HG02759 (cell line): ENCODE measurements around the gene PIGV.
A peak's percentile ranks its signal among the peaks of the same experiment; 100 is the strongest.

Experiments used
- ATAC-seq: cut with Tn5 transposase; IDR thresholded peaks from one replicate; pipeline ENCODE4 v1.9.1; 2021; ENCODE audit warnings: mild to moderate bottlenecking, moderate library complexity; ENCODE audit not compliant: unreplicated experiment

Gene PIGV

DNA sequence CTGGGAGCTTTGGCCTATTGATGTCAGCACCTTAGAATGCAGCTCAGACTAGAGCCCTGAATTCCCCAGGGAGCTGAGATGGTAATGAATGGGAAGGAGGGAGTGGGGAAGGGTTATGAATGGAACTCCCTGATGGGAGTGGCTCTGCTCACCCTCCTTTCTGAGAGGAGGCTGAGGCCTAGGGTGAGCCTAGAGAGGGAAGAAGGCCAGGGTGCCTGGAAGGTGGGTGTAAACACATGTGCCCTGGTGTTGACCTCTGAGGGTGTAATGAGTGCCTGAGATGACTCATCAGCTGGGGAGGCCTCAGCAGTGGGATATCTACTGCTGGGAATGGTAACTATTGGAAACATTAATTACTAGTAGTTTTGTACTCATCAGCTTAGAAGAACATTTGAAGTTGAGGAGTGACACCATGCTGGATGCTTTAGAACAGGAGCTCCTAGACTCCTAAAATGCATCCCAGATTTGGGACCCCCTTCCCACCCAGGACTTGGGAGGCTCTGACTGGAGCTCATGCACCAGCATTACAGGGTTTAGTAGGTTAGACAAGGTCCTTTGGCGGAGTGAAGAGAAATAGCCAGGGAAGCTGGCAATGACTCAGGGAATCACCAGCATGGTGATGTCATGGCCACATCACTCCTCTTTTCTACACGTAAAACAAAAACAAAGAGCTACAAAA lies 16.0 kb upstream of the PIGV start:
- peak; percentile 63 for ATAC-seq

DNA sequence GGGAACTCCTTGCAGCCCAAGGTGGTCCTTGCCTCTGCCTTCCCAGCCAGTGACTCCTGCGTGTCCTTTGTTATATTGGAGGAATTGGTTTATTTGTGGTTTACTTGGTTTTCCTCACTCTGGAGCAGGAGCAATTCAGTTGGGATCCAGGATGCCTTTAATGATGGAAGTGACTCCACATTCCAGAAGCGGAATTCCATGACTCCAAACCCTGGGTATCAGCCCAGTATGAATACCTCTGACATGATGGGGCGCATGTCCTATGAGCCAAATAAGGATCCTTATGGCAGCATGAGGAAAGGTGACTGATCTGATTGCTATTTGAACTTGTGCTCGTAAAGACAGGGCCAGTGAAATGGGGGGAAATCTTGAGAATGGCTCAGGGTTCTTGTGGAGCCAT lies 15.1 kb upstream of the PIGV start:
- ATAC-seq: no peak

DNA sequence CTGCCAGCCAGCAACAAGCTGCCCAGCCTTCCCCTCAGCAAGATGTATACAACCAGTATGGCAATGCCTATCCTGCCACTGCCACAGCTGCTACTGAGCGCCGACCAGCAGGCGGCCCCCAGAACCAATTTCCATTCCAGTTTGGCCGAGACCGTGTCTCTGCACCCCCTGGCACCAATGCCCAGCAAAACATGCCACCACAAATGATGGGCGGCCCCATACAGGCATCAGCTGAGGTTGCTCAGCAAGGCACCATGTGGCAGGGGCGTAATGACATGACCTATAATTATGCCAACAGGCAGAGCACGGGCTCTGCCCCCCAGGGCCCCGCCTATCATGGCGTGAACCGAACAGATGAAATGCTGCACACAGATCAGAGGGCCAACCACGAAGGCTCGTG lies 13.3 kb upstream of the PIGV start:
- ATAC-seq: no peak

DNA sequence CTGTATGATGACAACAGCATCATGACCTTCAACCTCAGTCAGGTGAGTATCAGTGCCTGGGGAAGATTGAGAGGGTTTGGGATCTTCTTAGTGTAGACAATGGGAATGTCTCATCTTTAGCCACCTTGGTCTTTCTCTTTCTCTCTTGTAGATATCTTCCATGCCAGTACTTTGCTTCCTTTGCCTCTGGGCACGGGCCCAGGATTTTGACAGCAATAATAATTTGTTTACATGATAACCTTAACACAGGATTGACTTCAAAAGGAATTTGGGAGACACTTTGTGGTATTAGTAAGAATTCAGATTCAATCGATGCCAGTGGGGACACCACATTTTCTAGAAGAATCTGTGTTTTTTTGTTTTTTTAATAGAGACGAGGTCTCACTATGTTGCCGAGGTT lies 12.1 kb upstream of the PIGV start:
- ATAC-seq: no peak

DNA sequence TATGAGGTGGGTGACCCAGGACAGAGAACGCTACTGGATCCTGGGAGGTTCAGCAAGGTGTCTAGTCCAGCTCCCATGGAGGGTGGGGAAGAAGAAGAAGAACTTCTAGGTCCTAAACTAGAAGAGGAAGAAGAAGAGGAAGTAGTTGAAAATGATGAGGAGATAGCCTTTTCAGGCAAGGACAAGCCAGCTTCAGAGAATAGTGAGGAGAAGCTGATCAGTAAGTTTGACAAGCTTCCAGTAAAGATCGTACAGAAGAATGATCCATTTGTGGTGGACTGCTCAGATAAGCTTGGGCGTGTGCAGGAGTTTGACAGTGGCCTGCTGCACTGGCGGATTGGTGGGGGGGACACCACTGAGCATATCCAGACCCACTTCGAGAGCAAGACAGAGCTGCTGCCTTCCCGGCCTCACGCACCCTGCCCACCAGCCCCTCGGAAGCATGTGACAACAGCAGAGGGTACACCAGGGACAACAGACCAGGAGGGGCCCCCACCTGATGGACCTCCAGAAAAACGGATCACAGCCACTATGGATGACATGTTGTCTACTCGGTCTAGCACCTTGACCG lies 8.6 kb upstream of the PIGV start:
- no peak for ATAC-seq

GRCh38 chr1:26780344-26780957 lies 7.3 kb upstream of the PIGV start:
- ATAC-seq: no peak

GRCh38 chr1:26781206-26781825 lies 6.4 kb upstream of the PIGV start:
- no peak for ATAC-seq

DNA sequence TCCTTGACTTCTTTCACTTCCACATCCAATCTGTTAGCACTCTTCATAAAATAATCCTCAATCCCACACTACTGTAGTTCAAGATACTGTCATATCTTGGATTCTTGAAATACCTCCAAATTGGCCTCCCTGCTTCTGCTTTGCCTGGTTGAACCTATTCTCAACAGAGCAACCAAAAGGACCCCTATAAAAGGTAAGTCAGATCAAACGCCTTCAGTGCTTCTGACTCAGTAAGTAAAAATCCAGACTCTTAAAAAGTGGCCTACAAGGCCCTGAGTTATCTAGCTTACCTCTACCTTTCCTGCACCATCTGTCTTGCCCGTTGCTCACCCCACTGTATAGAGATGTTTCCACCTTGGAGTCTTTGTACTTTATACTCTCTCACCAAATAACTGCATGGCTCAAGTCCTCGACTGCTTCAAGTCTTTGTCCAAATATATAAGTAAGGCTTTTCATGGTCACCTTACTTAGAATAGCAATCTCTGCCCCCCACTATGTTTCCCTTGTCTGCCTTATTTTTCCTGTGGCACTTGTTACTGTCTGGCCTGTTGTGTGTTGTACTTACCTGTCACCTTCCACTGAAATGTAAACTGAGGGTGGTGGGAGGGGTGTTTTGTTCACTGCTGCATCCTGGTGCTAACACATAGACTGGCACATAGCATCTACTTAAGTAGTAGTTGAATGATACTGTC lies 5.1 kb upstream of the PIGV start:
- ATAC-seq: no peak

DNA sequence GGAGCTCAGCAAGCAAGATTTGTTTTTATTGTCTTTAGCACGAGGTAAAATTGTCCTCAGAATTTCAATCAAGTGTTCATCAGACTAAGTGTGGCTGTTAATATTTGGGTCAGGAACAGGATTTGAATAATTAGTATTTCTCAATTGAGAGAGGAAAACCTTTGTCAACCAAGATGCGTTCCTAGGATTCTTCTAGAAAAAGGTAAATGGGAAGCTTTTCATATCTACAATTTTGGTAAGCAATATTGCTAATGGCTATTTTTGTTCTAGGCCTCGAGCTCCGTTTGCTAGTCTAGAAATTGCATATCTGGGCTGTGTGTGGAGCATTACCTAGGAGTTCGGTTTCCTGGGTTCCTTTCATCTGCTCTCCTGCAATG lies 4.1 kb upstream of the PIGV start:
- no peak for ATAC-seq

- ATAC-seq: no peak
These were observed 3.5 kb upstream of the PIGV start for GRCh38 chr1:26784023-26784871.

GRCh38 chr1:26784886-26785285 lies 2.9 kb upstream of the PIGV start:
- ATAC-seq: no peak

DNA sequence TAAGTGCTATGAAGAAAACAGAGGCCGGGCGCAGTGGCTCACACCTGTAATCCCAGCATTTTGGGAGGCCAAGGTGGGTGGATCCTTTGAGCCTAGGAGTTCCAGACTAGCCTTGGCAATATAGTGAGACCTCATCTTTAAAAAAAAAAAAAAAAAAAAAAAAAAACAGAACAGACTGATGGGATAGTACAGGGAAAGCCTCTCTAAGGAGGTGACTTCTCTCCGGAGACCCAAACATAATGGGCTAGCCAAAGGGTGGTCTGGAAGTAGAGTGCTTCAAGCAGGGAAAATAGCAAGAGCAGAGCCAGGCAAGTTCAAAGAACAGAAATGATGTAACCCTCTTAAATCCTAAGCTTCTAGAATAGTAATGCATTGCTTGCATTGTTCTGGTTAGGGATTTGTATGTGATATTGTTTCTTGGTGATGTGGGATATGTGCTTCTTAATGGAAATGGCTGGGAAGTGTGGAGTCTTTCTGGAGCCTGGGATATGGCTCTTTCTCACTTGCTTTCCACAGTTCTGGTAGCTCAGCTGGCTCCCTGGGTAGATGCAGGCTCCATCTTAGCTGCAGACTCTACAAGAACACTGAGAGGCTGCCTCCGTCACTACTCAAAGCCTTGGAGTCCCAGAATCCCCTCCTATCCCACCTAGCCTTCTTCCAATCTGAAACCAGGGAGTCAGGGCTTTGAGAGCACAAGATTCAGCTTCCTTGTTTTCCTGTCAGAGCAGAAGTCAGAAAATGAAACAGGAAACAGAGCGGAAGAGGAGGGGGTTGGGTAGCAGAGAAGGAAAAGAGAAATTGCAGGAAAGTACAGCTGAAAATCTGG lies 1.9 kb upstream of the PIGV start:
- ATAC-seq: no peak

GRCh38 chr1:26786437-26787380 lies 1.0 kb upstream of the PIGV start:
- no peak for ATAC-seq

DNA sequence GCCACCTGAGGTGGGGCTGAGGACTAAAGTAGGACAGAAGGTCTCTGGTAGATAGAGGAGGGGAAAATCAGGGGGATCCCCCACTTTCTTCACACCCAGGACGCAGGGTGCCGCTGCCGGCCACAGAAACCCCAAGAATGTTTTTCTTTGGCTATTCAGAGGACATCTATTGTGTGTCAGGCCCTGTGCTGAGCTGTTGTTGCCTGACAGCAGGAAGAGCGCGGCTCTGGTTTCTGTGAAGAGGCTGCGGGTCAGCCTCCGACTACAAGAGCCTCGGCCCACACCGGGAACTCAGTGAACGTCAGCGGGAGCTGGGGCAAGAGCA lies 407 bp upstream of the PIGV start:
- peak; percentile 49 for ATAC-seq

GRCh38 chr1:26788515-26788785 lies 700 bp downstream of the PIGV start:
- ATAC-seq: no peak

DNA sequence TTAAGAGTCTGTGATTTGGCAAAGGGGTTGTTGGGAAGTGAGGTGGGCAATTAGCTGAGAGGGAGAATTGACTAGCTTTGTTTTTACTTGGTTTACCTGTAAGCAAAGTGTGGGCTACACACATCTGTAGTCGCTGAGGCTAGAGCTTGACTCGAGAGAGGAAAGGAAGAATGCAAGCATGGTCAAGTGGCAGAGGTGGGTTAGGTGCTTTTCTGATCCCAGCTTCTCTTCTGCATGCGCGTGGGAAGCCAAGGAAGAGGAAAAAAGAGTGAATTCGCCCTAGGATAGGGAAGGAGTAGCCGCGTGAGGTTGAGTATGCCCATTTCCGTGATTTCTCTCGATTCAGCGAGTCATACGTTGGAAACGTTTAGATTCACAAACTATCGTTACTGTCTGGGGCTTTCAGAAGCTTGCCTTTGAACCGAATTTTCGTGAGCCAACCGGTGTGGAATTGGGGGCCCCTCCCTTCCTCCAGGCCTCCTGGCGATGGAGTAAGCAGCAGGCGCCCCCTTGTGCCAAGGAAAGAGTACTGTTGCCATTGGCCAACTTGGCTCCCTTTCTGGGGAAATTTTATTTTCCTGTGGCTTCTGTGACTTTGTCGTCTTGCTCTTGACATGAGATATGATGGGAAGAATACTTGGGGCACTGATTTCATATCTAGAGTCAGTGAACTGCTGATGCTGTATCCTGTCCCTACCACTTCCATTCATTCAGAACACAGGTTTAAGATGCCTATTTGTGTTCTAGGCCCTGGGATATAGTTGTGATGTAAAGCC lies 1.3 kb downstream of the PIGV start:
- no peak for ATAC-seq

DNA sequence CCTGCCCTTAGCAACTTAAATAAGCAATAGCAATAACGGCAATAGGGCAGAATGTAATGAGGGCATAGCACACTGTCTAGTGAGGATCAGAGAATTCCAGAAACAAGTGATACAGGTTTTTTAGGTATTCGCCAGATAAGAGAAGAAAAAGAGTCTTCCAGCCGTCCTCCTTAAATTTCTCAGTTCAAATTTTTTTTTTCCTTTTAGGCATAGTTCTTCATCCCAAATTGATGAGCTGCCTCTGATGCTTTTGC lies 1.8 kb downstream of the PIGV start:
- no peak for ATAC-seq

DNA sequence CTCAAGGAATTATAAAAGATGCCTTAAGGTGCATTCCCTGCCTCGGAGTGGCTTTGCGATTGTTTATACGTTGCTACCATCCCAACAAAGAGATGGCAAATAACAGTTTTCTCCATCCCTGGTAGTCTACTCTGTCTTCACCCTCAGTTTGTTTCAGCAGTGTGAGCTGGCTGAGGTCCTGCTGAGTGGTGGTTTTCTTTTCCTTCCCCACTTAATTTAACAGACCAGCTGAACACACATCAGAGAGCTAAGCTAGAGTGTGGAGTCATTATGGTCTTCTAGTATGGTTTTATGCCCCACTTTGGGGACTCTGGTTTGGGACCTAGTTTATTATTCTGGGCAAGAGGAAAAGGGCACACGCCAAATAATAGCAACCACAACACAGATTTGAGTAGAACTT lies 2.2 kb downstream of the PIGV start:
- ATAC-seq: no peak

GRCh38 chr1:26790551-26790953 lies 2.8 kb downstream of the PIGV start:
- ATAC-seq: no peak
